ENCODE measurements around the gene KLRF2.

- TF ChIP-seq GLI4 (tag by site-specific recombination; IDR thresholded peaks at IDR 0.05) (no peak), RBAK (tag by site-specific recombination; IDR thresholded peaks at IDR 0.05) (no peak), ZNF544 (tag by site-specific recombination; IDR thresholded peaks at IDR 0.05) (no peak), ZNF529 (tag by site-specific recombination; IDR thresholded peaks at IDR 0.05; ENCODE audit: insufficient replicate concordance) (no peak), CTCF (tag by site-specific recombination; IDR thresholded peaks at IDR 0.05) (no peak), SCRT1 (tag by site-specific recombination; IDR thresholded peaks at IDR 0.05; ENCODE audit: borderline replicate concordance) (no peak), ZNF510 (tag by site-specific recombination; IDR thresholded peaks at IDR 0.05; ENCODE audit: insufficient replicate concordance) (no peak), ZNF670 (tag by site-specific recombination; IDR thresholded peaks at IDR 0.05; ENCODE audit: low read depth) (no peak), ZNF548 (tag by site-specific recombination; IDR thresholded peaks at IDR 0.05) (no peak), PATZ1 (tag by site-specific recombination; IDR thresholded peaks at IDR 0.05) (no peak)
Observed at GRCh38 chr12:9906873-9907272, 25.6 kb downstream of the KLRF2 start.

Measured in HEK293 (cell line).